K562 (cell line): ENCODE measurements around the gene PTPN20.

Experiments used
- BDP1 ChIP-seq: IDR thresholded peaks from 3 replicates; pipeline ENCODE4 v1.6.1; 2011; ENCODE audit not compliant: insufficient read length, insufficient read depth
- ETV5 ChIP-seq: sonication (generic); formaldehyde crosslinking; IDR thresholded peaks from 2 replicates; pipeline ENCODE4 v1.4.0; 2020; ENCODE audit warnings: low read depth, mild to moderate bottlenecking, missing genetic modification reagents
- RAD21 ChIP-seq, 2 experiments: fragments of 250-450 bp in 1 of 2; fragments of 450-650 bp in 1 of 2; sonication (Bioruptor Pico) in 1 of 2; formaldehyde crosslinking in 1 of 2; IDR thresholded peaks in 1 of 2; conservative IDR thresholded peaks in 1 of 2; 2 replicates each; pipeline versions ENCODE4 v1.4.0 to v1.8.0; 2020 to 2022; ENCODE audit warnings: mild to moderate bottlenecking in 2 of 2, moderate library complexity in 1 of 2
- SMARCE1 ChIP-seq: fragments of 450-650 bp; IDR thresholded peaks from 2 replicates; pipeline ENCODE4 v1.7.1; 2016; ENCODE audit warnings: mild to moderate bottlenecking
- ZFP36 ChIP-seq: fragments of 150-350 bp; IDR thresholded peaks from 2 replicates; pipeline ENCODE4 v1.6.1; 2018; ENCODE audit warnings: low read length, low read depth; ENCODE audit not compliant: partially characterized antibody
- ZNF449 ChIP-seq: fragments of 250-450 bp; sonication (Bioruptor Pico); IDR thresholded peaks from 2 replicates; pipeline ENCODE4 v1.8.0; 2022; ENCODE audit warnings: moderate library complexity, mild to moderate bottlenecking, inconsistent platforms
- TF ChIP-seq, protein P1 (sequence below), 3 experiments: IDR thresholded peaks in 2 of 3; conservative IDR thresholded peaks in 1 of 3; 2 replicates each; pipeline ENCODE4 v1.5.1; 2011 to 2012; ENCODE audit warnings: low read length in 3 of 3, mild to moderate bottlenecking in 3 of 3, control low read depth in 2 of 3, improper control_type of control experiment in 1 of 3, inconsistent platforms in 1 of 3, low read depth in 1 of 3, mixed read lengths in 1 of 3, moderate library complexity in 1 of 3; ENCODE audit not compliant: insufficient read depth in 2 of 3
- TF ChIP-seq, protein P2 (sequence below): fragments of 450-650 bp; formaldehyde crosslinking; IDR thresholded peaks from 2 replicates; pipeline ENCODE4 v1.4.0; 2020; ENCODE audit warnings: mild to moderate bottlenecking, moderate library complexity

DNA sequence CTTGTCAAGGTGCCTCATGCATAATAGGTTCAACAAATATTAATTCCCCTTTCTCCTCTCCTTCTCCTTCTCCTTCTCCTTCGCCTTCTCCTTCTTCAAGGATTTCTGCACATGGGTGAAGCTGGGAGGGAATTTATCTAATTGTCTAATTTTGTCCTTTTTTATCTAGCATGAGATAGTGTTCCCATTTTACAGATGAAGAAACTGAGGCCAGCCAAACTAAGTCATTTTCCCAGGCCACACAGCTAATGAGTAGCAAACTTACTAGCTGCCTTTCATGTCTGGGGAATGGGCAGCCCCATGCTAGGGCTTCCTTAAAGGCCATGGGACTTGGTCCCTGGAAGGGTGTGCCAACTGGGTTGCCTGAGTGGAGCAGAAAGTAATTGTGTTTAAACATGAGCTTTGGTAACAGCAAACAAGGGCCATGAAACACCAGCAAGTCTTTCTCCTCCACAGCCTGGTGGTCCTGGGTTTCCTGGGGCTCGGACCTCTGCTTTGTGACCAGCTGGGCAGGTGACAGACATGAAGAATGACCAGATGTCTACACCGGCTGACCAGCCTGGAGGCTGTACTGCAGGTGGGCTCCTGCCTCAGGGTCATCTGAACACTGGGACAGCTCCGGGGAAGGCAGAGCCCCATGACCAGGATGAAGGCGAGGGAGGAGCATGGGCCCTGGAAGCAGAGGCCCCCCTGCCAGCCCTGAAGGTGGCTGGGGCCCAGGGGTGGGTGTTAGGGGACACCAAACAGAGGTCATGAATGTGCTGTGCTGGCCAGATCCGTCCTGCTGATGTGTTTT, 138.0 kb downstream of the PTPN20 start:
- TF ChIP-seq, protein P1, sequence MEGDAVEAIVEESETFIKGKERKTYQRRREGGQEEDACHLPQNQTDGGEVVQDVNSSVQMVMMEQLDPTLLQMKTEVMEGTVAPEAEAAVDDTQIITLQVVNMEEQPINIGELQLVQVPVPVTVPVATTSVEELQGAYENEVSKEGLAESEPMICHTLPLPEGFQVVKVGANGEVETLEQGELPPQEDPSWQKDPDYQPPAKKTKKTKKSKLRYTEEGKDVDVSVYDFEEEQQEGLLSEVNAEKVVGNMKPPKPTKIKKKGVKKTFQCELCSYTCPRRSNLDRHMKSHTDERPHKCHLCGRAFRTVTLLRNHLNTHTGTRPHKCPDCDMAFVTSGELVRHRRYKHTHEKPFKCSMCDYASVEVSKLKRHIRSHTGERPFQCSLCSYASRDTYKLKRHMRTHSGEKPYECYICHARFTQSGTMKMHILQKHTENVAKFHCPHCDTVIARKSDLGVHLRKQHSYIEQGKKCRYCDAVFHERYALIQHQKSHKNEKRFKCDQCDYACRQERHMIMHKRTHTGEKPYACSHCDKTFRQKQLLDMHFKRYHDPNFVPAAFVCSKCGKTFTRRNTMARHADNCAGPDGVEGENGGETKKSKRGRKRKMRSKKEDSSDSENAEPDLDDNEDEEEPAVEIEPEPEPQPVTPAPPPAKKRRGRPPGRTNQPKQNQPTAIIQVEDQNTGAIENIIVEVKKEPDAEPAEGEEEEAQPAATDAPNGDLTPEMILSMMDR (IDR thresholded peaks at IDR 0.05 in 2 of 3, conservative IDR thresholded peaks at IDR 0.05 in 1 of 3; ENCODE audit: insufficient read depth in 2 of 3, low read depth in 1 of 3, low read length in 3 of 3): no peak
- TF ChIP-seq SMARCE1: no peak
- TF ChIP-seq BDP1: no peak
- TF ChIP-seq RAD21 (CRISPR knock-in tag; conservative IDR thresholded peaks at IDR 0.05 in 1 of 2, IDR thresholded peaks at IDR 0.05 in 1 of 2): no peak
- TF ChIP-seq ZFP36: no peak
- no peak for TF ChIP-seq ZNF449 (CRISPR knock-in tag)
- no peak for TF ChIP-seq ETV5
- TF ChIP-seq, protein P2, sequence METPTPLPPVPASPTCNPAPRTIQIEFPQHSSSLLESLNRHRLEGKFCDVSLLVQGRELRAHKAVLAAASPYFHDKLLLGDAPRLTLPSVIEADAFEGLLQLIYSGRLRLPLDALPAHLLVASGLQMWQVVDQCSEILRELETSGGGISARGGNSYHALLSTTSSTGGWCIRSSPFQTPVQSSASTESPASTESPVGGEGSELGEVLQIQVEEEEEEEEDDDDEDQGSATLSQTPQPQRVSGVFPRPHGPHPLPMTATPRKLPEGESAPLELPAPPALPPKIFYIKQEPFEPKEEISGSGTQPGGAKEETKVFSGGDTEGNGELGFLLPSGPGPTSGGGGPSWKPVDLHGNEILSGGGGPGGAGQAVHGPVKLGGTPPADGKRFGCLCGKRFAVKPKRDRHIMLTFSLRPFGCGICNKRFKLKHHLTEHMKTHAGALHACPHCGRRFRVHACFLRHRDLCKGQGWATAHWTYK: no peak
